ENCODE results near the gene EHD2.

GRCh38 chr19:47745010-47745901, 32.0 kb downstream of the EHD2 start, which contains the start of gene NOP53:
- TF ChIP-seq POLR2AphosphoS5 (IDR thresholded peaks at IDR 0.05): peak; percentile 97
- TF ChIP-seq EP300 (conservative IDR thresholded peaks at IDR 0.05; ENCODE audit: poor library complexity, severe bottlenecking): peak; percentile 67
- peak; percentile 28 for TF ChIP-seq RAD21 (conservative IDR thresholded peaks at IDR 0.05)
- peak; percentile 48 for TF ChIP-seq CTCF (IDR thresholded peaks at IDR 0.05; ENCODE audit: poor library complexity, severe bottlenecking)

Measured in neural cell (in vitro differentiated cells).